GM13976 (cell line): Measurements from ENCODE around the gene IQCE.

Source experiments
- DNase-seq: peaks from one replicate; pipeline ENCODE4 v3.0.0; 2012; ENCODE audit warnings: low spot score
- CTCF ChIP-seq: IDR thresholded peaks from 2 replicates; pipeline ENCODE4 v1.5.1; 2012; ENCODE audit warnings: borderline replicate concordance, mild to moderate bottlenecking; ENCODE audit not compliant: insufficient read depth; ENCODE audit errors: extremely low read depth, missing control alignments, control extremely low read depth
- in situ Hi-C: fragments of 300-500 bp; cut with MboI; formaldehyde crosslinking; loops from one replicate; pipeline ENCODE4 v1.12.0; 2022; ENCODE audit warnings: low sequenced_read_pairs, mixed read lengths, inconsistent platforms; ENCODE audit not compliant: unreplicated experiment

IQCE gene

DNA sequence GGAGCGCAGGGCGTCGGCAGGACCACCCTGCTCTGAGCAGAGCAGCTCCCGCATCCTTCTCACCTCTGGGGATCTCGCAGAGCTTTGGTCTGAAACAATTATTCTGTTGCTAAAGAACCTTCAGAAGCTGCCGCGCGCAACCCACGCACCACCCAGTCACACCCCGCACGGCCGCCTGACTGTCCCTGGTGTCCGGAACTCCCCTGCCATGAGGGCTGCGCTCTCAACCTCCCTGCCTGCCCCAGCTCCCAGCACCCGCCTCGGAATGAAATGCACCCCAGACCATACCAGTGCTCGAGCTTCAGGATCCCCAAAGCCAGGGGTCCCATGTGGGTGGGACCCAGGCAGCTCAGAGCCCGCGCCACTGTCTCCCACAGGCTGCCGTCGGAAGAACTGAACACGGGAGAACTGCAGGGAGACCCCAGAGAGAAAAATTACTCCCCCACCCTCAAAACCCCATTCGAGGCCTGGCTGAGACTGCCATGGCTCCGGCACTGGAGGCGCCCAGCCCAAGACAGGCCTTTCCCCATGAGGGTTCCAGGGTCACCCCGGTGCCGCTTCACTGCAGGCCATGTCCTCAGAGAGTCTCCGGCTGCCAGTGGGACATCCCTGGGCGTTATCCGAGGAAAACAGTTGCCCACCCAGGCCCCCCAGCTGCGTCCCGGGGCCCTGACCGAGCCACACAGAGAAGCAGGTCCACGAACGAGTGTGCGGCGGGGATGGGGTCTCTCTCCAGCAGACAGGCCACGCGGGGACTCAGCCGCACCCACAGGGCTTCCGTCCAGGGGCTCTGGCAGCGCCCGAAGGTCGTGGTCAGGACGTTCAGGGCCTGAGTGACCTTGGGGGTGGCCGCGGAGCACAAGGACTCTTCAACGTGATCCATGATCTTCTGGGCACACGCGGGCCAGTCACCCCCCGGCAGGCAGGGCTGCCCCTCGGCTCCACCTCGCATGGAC lies 15.6 kb upstream of the IQCE start:
- in situ Hi-C loops = no loop called here

DNA sequence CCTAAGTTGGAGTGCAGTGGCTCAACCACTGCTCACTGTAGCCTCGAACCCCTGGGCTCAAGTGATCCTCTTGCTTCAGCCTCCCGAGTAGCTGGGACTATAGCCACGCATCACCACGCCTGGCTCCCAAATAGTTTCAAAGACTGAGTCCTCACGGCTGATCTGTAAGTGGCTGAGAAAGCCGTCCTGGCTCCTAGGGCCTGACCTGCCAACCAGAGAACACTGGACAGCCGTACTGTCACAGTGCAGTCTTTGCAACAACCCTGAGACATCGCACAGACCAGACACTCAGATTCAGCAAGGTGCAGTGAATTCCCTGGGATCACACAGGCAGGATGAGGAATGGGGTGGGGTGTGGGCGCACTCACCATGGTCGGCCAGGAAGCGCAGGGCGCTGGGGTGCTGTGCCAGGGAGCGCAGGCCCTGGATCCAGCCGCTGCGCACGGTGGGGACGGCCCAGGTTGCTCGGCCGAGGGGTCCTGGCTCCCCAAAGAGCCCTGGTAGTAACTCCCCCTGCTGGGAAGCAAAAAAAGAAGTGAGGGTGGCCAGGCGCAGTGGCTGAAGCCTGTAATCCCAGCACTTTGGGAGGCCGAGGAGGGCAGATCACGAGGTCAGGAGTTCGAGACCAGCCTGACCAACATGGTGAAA lies 14.1 kb upstream of the IQCE start:
- in situ Hi-C loops = no loop called here
- no peak for TF ChIP-seq CTCF
- no peak for DNase-seq

More for the DNA sequence above, 15.6 kb upstream of the IQCE start:
- no peak for DNase-seq
- TF ChIP-seq CTCF = no peak

GRCh38 chr7:2545746-2546425 lies 12.9 kb upstream of the IQCE start:
- DNase-seq = no peak
- TF ChIP-seq CTCF = no peak
- in situ Hi-C loops = no loop called here

DNA sequence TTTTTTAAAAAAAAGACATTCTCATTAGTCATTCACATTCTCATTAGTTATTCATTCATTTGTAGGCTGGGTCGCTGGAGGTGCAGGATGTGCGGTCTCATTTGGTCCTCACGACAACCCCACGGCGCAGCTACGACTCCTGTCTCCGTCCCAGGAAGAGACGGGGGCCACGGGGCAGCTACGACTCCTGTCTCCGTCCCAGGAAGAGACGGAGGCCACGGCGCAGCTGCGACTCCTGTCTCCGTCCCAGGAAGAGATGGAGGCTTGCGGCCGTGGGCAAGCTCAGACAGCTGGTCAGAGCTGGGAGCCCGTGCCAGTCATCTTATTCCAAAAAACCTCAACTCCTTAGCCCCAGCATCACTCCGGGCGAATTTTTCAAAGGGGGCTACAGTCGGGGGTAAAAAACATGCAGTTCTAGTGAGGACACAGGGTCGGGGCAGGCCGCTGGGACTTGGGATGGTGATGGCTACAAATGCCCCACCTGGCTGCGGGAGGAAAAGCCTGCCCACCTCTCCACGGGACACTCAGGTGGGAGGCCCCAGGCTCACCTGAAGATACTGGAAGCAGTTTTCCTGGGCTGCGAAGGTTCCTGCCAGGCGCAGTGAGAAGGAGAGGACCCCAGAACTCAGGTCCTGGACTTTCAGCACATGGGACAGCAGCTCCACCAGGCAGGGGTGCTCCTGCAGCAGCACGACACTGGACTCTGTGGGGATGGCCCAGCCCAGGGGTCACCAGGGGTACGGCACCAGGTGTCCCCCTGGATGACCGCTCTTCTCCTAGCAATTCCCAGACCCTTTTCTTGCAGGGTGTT lies 11.8 kb upstream of the IQCE start:
- in situ Hi-C loops = no loop called here
- DNase-seq = no peak
- TF ChIP-seq CTCF = no peak

GRCh38 chr7:2551418-2551817 lies 7.4 kb upstream of the IQCE start:
- no peak for DNase-seq
- TF ChIP-seq CTCF = no peak
- in situ Hi-C loops = no loop called here

GRCh38 chr7:2553108-2553507 lies 5.7 kb upstream of the IQCE start:
- DNase-seq = no peak
- in situ Hi-C loops = no loop called here
- no peak for TF ChIP-seq CTCF
